Kidney (tissue), 14 donors: ENCODE data around the gene SLC9A3. TPM values are rescaled to one million over a fixed set of nuclear protein-coding genes. Genes with fewer than 3 reads are reported as not detected.
"Not testable (repeated sequence)": the region's sequence is repeated elsewhere in the genome, so short reads cannot be mapped to it uniquely, and the experiment has no call there.

Experiments used
- DNase-seq, 5 donors: peaks; one replicate each; pipeline ENCODE4 v3.0.0-alpha.2; 2013 to 2020
- FAIRE-seq: peaks from 2 replicates; lab custom pipeline; 2012; peaks lifted over from hg19 to GRCh38; lab: Jason Lieb, UNC
- H3K27ac ChIP-seq, 2 donors: one replicate each; pipeline ENCODE4 v1.7.0; 2013; ENCODE audit warnings: low read depth in 2 of 2, low read length in 2 of 2, inconsistent platforms in 1 of 2
- H3K27me3 ChIP-seq: one replicate; pipeline ENCODE4 v1.7.1; 2013; ENCODE audit warnings: low read length, inconsistent platforms; ENCODE audit not compliant: control insufficient read depth, insufficient read depth
- H3K36me3 ChIP-seq, 3 donors: one replicate each; pipeline versions ENCODE4 v1.7.0 to v1.7.1; 2013; ENCODE audit warnings: low read length in 3 of 3, control low read depth in 1 of 3, inconsistent platforms in 1 of 3; ENCODE audit not compliant: insufficient read depth in 3 of 3, control insufficient read depth in 2 of 3
- H3K4me1 ChIP-seq, 3 donors: one replicate each; pipeline versions ENCODE4 v1.7.0 to v1.7.1; 2013; ENCODE audit warnings: low read length in 3 of 3, inconsistent platforms in 1 of 3, low read depth in 1 of 3; ENCODE audit not compliant: control insufficient read depth in 2 of 3, insufficient read depth in 2 of 3
- H3K4me3 ChIP-seq, 3 donors: one replicate each; pipeline versions ENCODE4 v1.7.0 to v1.8.1; 2013; ENCODE audit warnings: low read length in 3 of 3, control low read depth in 1 of 3, inconsistent platforms in 1 of 3
- H3K9ac ChIP-seq, 3 donors: one replicate each; pipeline versions ENCODE4 v1.7.0 to v1.7.1; 2013; ENCODE audit warnings: low read length in 3 of 3, control low read depth in 1 of 3, inconsistent platforms in 1 of 3
- H3K9me3 ChIP-seq, 3 donors: one replicate each; pipeline versions ENCODE4 v1.7.0 to v1.7.1; 2013; ENCODE audit warnings: low read length in 3 of 3, control low read depth in 1 of 3, inconsistent platforms in 1 of 3; ENCODE audit not compliant: control insufficient read depth in 2 of 3, insufficient read depth in 1 of 3
- CTCF ChIP-seq: IDR thresholded peaks from 3 replicates; pipeline ENCODE4 v1.5.1; 2012; ENCODE audit warnings: mild to moderate bottlenecking, moderate library complexity, borderline replicate concordance; ENCODE audit not compliant: insufficient read depth; ENCODE audit errors: extremely low read depth
- intact Hi-C: fragments of 100-400 bp; cut with DNase I; formaldehyde crosslinking; loops from one replicate; pipeline ENCODE4 v1.11.1; 2022
- polyA plus RNA-seq: library from polyadenylated mRNA; stranded (reverse); fragments of 350-450 nt; fragmentation: Illumina TruSeq; extraction: RNeasy Lipid Tissue Mini Kit (QIAGEN cat#74804); gene quantifications from one replicate; pipeline ENCODE4 v1.2.3, GENCODE V29; 2014; ENCODE audit warnings: low read depth, low replicate concordance; ENCODE audit not compliant: insufficient read depth
- total RNA-seq: library from RNA; stranded (reverse); fragmentation: NEBNext Ultra II Directional; extraction: Animal tissue kit (Norgen Biotek cat#: 25700); gene quantifications from one replicate; pipeline ENCODE4 v1.2.1, GENCODE V29; 2021
- donor health status: control.
- donor health status: control.
- donor health status: control.
- donor health status: control.
- donor health status: control.
- donor health status: DM: yes; HTN: yes; CAD: no.
- donor health status: Normal renal cell carcinoma (clear cell type).

Gene SLC9A3
- total and polyA plus RNA-seq, 2 donors from 2014 or later = 10.5 to 36.9 TPM

GRCh38 chr5:558871-559503, 34.7 kb upstream of the SLC9A3 start:
- FAIRE-seq = no peak
- H3K4me3 ChIP-seq = no peak overlapping the region
- no peak overlapping the region for H3K9ac ChIP-seq
- intact Hi-C loops = no loop called here
- H3K36me3 ChIP-seq = no peaks in the 10 kb centered on the region
- H3K27ac ChIP-seq = no peak overlapping the region
- H3K4me1 ChIP-seq = no peaks in the 10 kb centered on the region
- TF ChIP-seq CTCF = no peak
- DNase-seq = peak in 1 of 5 donors; percentile 18
- peaks cover 5% of the 10 kb centered on the region for H3K27me3 ChIP-seq
- H3K9me3 ChIP-seq = no peaks in the 10 kb centered on the region

- Histone ChIP-seq H3K9ac (no peak overlapping the region), H3K27me3 (peaks cover 5% of the 10 kb centered on the region), H3K4me1 (no peaks in the 10 kb centered on the region), H3K36me3 (no peaks in the 10 kb centered on the region), H3K4me3 (no peak overlapping the region), H3K27ac (no peak overlapping the region), H3K9me3 (no peaks in the 10 kb centered on the region)
- TF ChIP-seq CTCF = no peak
- DNase-seq = peak in 1 of 5 donors; percentile 10
- no peak for FAIRE-seq
- intact Hi-C loops = no loop called here
Measured at GRCh38 chr5:558326-558725, 34.1 kb upstream of the SLC9A3 start.

GRCh38 chr5:557917-558316, 33.7 kb upstream of the SLC9A3 start:
- H3K36me3 ChIP-seq, H3K9ac ChIP-seq, intact Hi-C loops, FAIRE-seq, H3K27me3 ChIP-seq, H3K9me3 ChIP-seq, H3K27ac ChIP-seq, H3K4me3 ChIP-seq, H3K4me1 ChIP-seq: not testable (repeated sequence)
- peak in 1 of 5 donors; percentile 5 for DNase-seq

- no peak for TF ChIP-seq CTCF
Measured at GRCh38 chr5:556909-557441, 32.7 kb upstream of the SLC9A3 start.

More at GRCh38 chr5:556909-557441, 32.7 kb upstream of the SLC9A3 start:
- Histone ChIP-seq H3K36me3 (no peaks in the 10 kb centered on the region), H3K27ac (no peak overlapping the region), H3K27me3 (peaks cover 5% of the 10 kb centered on the region), H3K4me1 (no peaks in the 10 kb centered on the region), H3K9ac (no peak overlapping the region), H3K4me3 (no peak overlapping the region), H3K9me3 (no peaks in the 10 kb centered on the region)
- FAIRE-seq (no peak), DNase-seq (peak in 2 of 5 donors; percentile 26 to 58)
- intact Hi-C loops = no loop called here
